Measurements from ENCODE around the gene KCNC3. TPM values are rescaled to one million over a fixed set of nuclear protein-coding genes. Genes with fewer than 3 reads are reported as not detected.

Gene KCNC3
- total and polyA plus RNA-seq, 2 of the 13 experiments (the other 11 are each of a cell fraction or from before 2014, with no cell fraction given): 0.29 to 1.7 TPM

DNA sequence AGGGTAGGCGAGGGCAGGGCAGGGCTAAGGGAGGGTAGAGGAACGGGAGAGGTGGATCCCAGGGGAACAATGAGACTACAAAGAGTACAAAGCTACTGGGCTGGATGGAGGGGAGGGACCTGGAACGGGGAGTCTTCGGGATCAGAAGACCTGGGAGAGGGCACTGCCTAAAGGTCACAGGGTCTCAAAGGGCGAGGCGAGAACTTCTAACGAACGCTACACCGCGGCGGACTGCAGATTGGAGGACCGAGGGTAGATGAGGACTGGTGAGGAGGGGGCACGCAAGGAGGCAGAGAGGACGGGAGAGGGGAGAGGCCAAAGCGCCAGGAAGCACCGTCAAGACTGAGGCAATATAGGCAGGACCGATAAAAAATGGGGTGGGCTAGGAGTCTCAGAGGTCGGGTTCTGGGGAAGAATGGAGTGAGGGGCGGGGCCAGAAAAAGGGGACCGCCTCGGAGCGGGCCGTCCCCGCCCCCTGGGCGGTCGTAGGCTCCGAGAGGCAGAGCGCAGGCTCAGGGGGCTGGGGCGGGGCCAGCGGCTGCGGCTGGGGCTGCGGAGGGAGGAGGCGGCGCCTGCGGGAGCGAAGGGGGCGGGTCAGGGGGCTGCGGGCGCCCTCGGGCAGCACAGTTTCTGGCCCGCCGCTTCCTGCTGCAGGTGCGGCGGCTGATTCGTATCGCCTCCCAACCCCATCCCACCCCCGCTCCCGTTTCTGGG lies 1.3 kb upstream of the KCNC3 start (continued):
- TF ChIP-seq ZBTB38 (CRISPR knock-in tag; IDR thresholded peaks at IDR 0.05): peak; percentile 85
- TF ChIP-seq, protein P1, sequence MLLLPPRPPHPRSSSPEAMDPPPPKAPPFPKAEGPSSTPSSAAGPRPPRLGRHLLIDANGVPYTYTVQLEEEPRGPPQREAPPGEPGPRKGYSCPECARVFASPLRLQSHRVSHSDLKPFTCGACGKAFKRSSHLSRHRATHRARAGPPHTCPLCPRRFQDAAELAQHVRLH (CRISPR knock-in tag; IDR thresholded peaks at IDR 0.05; ENCODE audit: borderline replicate concordance, low read depth): peak; percentile 17; the same call in 1 of the 2 replicates
- no peak for TF ChIP-seq HHEX (CRISPR knock-in tag; IDR thresholded peaks at IDR 0.05)
- peak; percentile 53; the same call in 1 of the 2 replicates for TF ChIP-seq THAP11 (CRISPR knock-in tag; IDR thresholded peaks at IDR 0.05)
- TF ChIP-seq HDAC1 (CRISPR knock-in tag; IDR thresholded peaks at IDR 0.05): no peak
- TF ChIP-seq TEAD3 (CRISPR knock-in tag; optimal IDR thresholded peaks at IDR 0.05; ENCODE audit: borderline replicate concordance): no peak
- TF ChIP-seq ZNF768 (CRISPR knock-in tag; IDR thresholded peaks at IDR 0.05): no peak
- TF ChIP-seq PATZ1 (CRISPR knock-in tag; IDR thresholded peaks at IDR 0.05): peak; percentile 41; the same call in 1 of the 2 replicates
- peak; percentile 15; the same call in 1 of the 2 replicates for TF ChIP-seq HNF4G (IDR thresholded peaks at IDR 0.05; ENCODE audit: borderline replicate concordance, low read depth, low read length)
- no peak for TF ChIP-seq HNF4G (CRISPR knock-in tag; IDR thresholded peaks at IDR 0.05; ENCODE audit: borderline replicate concordance, low read depth)
- TF ChIP-seq SALL1 (CRISPR knock-in tag; IDR thresholded peaks at IDR 0.05): peak; percentile 42; the same call in 1 of the 2 replicates
- 0 out of 2 replicates have a peak, but pooled peaks have one; percentile 34 for TF ChIP-seq ARID2 (CRISPR knock-in tag; IDR thresholded peaks at IDR 0.05; ENCODE audit: borderline replicate concordance)
- TF ChIP-seq ZNF776 (CRISPR knock-in tag; IDR thresholded peaks at IDR 0.05): no peak
- TF ChIP-seq MXI1 (IDR thresholded peaks at IDR 0.05; ENCODE audit: borderline replicate concordance, low read depth, low read length): peak; percentile 34; the same call in 1 of the 3 replicates
- TF ChIP-seq ONECUT2 (CRISPR knock-in tag; IDR thresholded peaks at IDR 0.05): no peak
- no peak for TF ChIP-seq PCBP1 (IDR thresholded peaks at IDR 0.05; ENCODE audit: borderline replicate concordance, low read depth, low read length)
- no peak for TF ChIP-seq PRDM4 (CRISPR knock-in tag; IDR thresholded peaks at IDR 0.05; ENCODE audit: borderline replicate concordance)
- no peak for TF ChIP-seq FOSL1 (CRISPR knock-in tag; IDR thresholded peaks at IDR 0.05; ENCODE audit: borderline replicate concordance)
- TF ChIP-seq KDM5B (CRISPR knock-in tag; IDR thresholded peaks at IDR 0.05; ENCODE audit: borderline replicate concordance): 0 out of 2 replicates have a peak, but pooled peaks have one; percentile 30
- TF ChIP-seq ZNF605 (CRISPR knock-in tag; IDR thresholded peaks at IDR 0.05): 0 out of 2 replicates have a peak, but pooled peaks have one; percentile 4
- TF ChIP-seq REL (CRISPR knock-in tag; conservative IDR thresholded peaks at IDR 0.05): 0 out of 2 replicates have a peak, but pooled peaks have one; percentile 34

Data from HepG2 (cell line).